SH-SY5Y (cell line): ENCODE measurements around the gene TST.

Source experiments
- GATA2 ChIP-seq: IDR thresholded peaks from 2 replicates; pipeline ENCODE4 v1.6.1; 2011; ENCODE audit warnings: mild to moderate bottlenecking, low read depth, low read length
- GATA3 ChIP-seq: IDR thresholded peaks from 2 replicates; pipeline ENCODE4 v1.6.1; 2011; ENCODE audit warnings: low read depth, mild to moderate bottlenecking, low read length, moderate library complexity

Gene TST

GRCh38 chr22:37047006-37047405 lies 27.8 kb upstream of the TST start:
- TF ChIP-seq GATA2: no peak
- TF ChIP-seq GATA3: no peak

- TF ChIP-seq GATA2: no peak
- TF ChIP-seq GATA3: no peak
Measured at GRCh38 chr22:37046589-37046988, 27.3 kb upstream of the TST start.

- no peak for TF ChIP-seq GATA2
- TF ChIP-seq GATA3: no peak
Measured at GRCh38 chr22:37045958-37046357, 26.7 kb upstream of the TST start.

GRCh38 chr22:37044634-37045625 lies 25.7 kb upstream of the TST start:
- no peak for TF ChIP-seq GATA3
- no peak for TF ChIP-seq GATA2

GRCh38 chr22:37043828-37044538 lies 24.7 kb upstream of the TST start:
- TF ChIP-seq GATA2 (no peak), GATA3 (no peak)

- TF ChIP-seq GATA2: no peak
- no peak for TF ChIP-seq GATA3
Measured at GRCh38 chr22:37043209-37043827, 24.1 kb upstream of the TST start.

- TF ChIP-seq GATA2: no peak
- TF ChIP-seq GATA3: no peak
Measured at GRCh38 chr22:37039466-37039865, 20.2 kb upstream of the TST start.

GRCh38 chr22:37037669-37038068 lies 18.4 kb upstream of the TST start:
- TF ChIP-seq GATA2 (no peak), GATA3 (no peak)

- TF ChIP-seq GATA2 (no peak), GATA3 (no peak)
Measured at GRCh38 chr22:37036655-37037377, 17.6 kb upstream of the TST start.

- TF ChIP-seq GATA2 (no peak), GATA3 (no peak)
Measured at GRCh38 chr22:37033605-37034430, 14.6 kb upstream of the TST start.

GRCh38 chr22:37032535-37033460 lies 13.6 kb upstream of the TST start:
- TF ChIP-seq GATA3: no peak
- TF ChIP-seq GATA2: no peak

GRCh38 chr22:37032134-37032534 lies 12.9 kb upstream of the TST start:
- TF ChIP-seq GATA3 (no peak), GATA2 (no peak)
